NCI-H2227 treated with DMSO at 0.1 percent for 48 hours (cell line): ENCODE results near the gene ZKSCAN4.

ENCODE experiments used
- DNase-seq: peaks from one replicate; lab custom pipeline; 2025; lab: John Stamatoyannopoulos, UW

Gene ZKSCAN4

DNA sequence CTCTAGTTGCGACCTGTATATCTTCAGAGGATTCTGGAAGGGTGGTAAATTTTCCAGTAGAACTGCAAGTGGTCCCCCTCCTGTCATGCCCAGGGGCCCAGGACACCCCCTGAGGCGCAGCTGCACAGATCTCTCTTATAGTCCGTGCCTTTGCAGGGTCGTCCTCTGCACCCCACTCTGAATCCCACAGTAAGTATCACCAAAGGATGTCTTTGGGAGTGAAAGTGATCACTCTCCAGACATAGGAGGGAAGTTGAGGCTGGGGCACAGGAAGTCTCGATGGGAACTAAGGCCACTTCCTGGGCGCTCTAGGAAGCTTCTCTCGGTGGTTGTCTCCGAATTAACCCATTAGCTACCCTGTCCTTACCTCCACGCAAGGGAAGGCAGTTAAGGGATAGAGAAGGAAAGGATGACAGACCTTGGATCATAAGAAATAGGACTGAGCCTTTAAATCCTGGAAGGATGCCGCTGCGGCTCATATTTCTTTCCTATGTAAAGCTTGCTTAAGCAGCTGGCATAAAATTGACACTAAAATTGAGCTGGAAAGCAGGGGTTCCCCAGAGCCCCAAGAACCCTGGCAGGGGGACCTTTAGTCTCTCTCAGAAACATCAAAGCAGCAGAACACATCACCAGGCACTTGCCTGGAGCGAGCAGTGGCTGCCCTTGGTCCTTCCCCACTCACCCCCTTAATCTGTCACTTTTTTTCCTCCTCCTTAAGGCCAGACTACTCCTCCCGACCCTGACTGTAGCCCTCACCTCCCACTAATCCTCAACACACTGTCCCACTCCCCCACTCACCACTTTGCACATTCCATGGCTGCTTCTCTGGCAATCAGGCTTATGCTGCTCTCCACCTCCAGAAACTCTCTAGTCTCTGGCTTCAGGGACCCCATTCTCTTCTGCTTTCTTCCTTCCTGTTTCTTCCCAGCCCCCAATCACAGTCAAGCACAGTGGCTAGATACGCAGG is at the start of gene ZKSCAN4:
TSS of gene ZKSCAN4 (minus strand) at position 261 of the 967 bp plus-strand sequence. CDS start 289 bp downstream, outside the sequence.
- peak; percentile 83 for DNase-seq

DNA sequence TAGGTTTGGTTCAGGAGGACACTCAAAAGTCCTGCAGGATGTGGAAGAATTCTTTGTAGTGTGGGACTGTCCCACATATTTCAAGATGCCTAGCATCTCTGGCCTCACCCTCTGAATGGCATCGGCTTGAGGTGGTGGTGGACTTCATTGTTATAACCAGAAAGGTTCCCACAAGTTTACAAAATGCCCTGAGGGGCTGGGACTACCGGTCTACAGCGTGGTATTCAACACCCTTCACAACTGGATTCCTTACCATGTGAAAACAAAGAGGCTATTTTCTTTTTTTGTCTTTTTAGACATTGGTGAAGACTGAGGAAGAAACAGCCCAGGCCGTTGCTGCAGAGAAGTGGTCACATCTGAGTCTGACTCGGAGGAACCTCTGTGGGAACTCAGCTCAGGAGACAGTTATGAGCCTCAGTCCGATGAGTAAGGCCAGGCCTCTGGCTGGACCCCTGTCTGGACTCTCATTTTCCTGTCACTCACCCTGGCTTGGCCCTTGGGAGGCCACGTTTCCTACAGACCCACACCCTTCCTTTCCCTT is 44.5 kb upstream of the ZKSCAN4 start:
- no peak for DNase-seq

GRCh38 chr6:28295326-28295725 is 43.3 kb upstream of the ZKSCAN4 start:
- DNase-seq, result no peak

DNA sequence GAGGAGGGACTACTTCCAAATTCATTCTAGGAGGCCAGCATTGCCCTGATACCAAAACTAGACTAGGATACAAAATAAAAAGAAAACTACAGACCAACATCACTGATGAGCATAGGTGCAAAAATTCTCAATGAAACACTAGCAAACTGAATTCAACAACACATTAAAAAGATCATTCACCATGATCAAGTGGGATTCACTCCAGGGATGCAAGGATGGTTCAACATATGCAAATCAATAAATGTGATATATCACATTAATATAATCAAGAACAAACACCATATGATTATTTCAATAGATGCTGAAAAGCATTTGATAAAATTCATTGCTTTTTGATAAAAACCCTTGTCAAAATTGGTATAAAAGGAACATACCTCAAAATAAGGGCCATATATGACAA is 39.5 kb upstream of the ZKSCAN4 start:
- no peak for DNase-seq

DNA sequence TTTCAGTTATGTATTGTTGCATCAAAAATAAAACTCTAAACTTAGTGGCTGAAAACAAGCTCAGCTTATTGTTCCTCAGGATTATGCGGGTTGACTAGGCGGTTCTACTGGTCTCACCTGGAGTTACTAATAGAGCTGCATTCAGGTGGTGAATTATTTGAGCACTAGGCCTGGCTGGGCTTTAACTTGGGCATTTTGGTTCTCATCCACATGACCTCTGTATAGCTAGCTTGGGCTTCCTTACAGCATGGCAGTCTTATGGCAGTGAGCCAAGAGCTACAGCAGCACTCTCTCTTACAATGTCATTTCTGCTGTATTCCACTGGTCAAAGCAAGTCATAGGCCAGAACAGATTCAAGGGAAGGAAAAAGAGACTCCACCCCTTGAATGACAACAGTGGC is 30.9 kb upstream of the ZKSCAN4 start:
- DNase-seq, result no peak

- DNase-seq, result peak; percentile 75
Measured at GRCh38 chr6:28281288-28282064, 29.4 kb upstream of the ZKSCAN4 start, which contains the start of gene PGBD1. TSS of gene PGBD1 (plus strand) at chr6:28281572. CDS start at chr6:28283814, 2,242 bp downstream.

GRCh38 chr6:28280595-28281287 is 28.7 kb upstream of the ZKSCAN4 start:
- DNase-seq, result no peak

DNA sequence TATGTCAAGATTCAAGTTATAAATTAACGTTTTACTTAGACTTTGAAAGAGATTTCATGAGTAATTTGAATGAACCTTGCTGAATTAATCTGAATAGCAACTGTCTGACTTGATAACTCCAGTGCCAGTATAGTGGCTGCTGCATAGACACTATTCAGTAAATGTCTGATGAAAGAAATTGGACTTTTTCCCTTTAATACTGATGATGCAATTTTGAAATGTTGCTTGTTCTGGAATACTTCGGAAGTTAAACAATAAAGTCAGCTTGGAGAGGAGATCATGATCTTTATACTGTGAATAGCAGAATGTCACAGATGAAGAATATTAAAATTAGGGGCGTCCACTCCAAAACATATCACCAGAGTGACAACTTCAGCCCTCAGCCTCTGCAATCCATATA is 25.7 kb upstream of the ZKSCAN4 start:
- no peak for DNase-seq

DNA sequence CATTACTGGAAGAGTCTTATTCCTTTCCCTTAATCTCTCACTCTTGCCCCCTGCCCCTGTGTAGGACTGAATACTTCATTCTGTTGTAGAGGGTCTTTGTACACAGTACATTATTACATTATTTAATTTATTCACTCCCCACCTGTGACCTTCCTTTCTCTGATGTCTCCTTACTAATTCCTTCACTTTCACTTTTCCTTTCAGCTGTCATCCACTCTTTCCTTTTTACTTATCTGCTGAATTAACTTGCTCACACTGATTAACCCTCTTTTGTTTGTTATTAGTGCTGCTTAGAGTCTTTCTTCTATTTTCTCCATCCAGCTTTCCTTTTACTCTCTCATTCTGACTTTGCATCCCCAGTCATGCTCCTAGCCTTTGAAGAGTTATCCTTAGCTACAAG is 22.8 kb upstream of the ZKSCAN4 start:
- DNase-seq, result no peak

- DNase-seq, result no peak
Measured at GRCh38 chr6:28269492-28269891, 17.4 kb upstream of the ZKSCAN4 start.

DNA sequence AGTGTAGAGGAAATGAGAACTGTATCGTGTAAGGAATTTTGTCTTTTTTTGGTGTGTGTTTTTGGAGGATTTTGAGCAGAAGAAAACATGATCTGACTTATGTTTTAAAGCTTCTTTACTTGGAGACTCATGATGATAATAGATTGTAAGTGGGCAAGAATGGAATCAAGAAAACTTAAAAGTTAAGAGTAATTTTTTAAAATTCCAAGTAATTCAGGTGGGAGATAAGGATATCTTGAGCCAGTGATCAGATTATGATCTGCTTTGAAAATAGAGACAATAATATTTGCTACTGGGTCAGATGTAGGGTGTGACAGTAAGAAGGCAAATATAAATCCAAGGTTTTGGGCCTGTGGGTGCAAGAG is 15.6 kb upstream of the ZKSCAN4 start:
- no peak for DNase-seq

DNA sequence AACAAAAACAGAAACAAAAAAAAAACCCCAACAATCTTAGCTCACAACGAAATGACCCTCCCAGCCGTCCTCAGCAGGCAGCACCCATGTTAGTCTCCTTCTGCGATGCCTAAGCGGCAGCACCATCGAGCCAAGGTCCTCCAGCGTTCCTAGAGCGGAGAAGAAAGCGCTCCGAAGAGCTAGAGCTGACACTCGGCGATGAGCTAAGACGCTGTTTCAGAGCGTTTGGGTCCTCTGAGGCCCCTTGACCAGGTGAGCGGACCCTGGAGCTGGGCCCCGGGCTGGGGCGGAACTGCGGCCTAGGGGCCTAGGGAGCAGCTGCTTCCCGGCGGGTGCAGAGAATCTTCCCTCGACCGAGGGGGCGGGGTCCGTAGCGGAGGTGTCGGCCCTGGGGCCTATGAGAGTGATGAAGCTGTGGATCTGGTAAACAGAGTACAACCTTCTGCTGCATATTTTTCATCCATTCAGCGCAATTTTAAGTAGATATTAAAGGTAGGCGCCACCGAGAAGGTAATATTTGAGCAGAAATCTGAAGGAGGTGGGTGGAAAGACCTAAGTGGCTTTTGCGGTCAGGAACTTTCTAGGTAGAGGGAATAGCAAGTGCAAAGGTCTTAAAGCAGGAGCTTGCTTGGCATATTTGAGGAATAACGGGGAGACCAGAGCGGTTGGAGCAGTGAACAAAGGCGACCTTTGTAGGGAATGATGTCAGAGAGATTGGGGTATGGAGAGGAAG is 15.1 kb upstream of the ZKSCAN4 start, which contains the start of gene ZSCAN26:
TSS of gene ZSCAN26 (plus strand) at position 182 of the 733 bp plus-strand sequence. CDS start 4,777 bp downstream, outside the sequence.
- DNase-seq, result peak; percentile 93

DNA sequence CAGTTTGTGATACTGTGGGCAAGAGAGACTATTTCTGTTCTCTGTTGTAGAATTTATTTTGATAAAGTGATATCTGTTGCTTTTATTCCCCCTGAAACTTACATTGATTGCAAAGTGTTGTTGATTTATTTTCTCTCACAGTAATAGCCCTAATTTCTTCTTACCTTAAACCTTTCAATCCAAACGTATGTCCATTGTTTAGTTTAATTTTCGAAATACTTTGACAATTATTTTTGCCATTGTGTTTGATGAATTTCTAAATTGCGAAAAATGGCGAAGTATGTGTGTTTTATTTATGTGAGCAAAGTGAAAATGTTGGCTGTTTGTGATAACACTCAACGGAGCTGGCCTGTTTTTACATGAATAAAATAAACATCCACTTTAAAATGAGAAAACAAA is 14.5 kb upstream of the ZKSCAN4 start:
- no peak for DNase-seq

DNA sequence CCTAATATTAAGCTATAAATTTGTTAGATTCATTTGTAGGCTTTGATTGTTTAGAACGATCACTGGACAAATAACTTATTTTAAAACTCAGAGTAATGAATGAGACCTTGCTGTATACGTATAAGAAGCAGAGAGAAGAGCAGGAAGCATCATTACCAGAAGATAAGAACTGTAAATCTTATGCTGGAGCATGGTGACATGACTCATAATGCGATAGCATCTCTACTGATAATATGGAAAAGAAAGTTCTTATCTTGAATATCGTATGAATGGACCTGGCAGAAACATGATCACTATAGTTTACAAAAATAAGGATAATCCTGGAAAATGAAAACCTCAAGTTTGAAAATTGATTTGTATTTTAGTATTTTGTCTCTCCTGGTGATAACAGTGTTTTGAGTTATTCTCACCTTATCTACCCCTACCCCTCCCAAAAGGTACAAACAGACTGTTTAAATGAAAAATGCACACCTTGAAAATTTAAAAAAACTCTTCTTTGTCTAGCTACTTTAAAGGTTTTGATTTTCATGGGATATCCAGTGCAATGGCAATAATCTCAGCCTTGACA is 12.8 kb upstream of the ZKSCAN4 start:
- no peak for DNase-seq

DNA sequence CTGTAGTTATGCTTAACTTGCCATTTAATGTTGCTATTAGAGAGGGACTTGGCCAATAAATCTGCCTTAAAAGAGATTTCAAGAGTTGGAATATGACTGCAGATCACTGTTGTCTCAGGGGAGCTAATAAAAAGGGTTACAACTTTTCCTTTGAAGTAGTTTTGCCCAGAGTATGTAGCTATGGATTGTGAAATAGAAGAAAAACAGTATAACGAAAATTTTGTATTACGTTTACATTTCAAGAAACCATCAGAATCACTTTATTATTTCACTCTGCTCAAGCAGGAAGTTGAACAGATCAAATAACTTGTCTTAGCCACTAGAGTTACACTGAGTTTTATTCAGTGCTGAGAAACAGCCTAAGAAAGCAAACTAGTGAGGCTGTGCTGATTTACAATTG is 11.9 kb upstream of the ZKSCAN4 start:
- DNase-seq, result no peak

- DNase-seq, result no peak
Measured at GRCh38 chr6:28258877-28259777, 7.1 kb upstream of the ZKSCAN4 start, which contains the start of gene NKAPL. TSS of gene NKAPL (plus strand) at chr6:28259297. CDS start at chr6:28259372, 75 bp downstream.

GRCh38 chr6:28257042-28257441 is 5.0 kb upstream of the ZKSCAN4 start:
- DNase-seq, result no peak

- no peak for DNase-seq
Measured at GRCh38 chr6:28254121-28254519, 2.1 kb upstream of the ZKSCAN4 start.

DNA sequence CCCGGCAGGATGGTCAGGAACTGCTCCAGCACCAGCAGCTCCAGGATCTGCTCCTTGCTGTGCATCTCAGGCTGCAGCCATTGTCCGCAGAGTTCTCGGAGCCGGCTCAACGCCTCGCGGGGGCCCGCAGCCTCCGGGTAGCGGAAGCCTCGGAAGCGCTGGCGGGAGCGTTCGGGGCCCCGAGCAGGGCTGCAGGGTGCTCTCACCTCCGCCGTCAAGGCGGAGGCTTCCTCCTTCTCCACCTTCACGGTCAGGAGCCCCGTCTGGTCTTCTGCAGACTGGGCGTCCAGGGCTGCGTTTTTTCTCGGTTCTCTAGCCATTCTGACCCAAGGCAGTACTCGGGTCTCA is 434 bp downstream of the ZKSCAN4 start:
- no peak for DNase-seq

DNA sequence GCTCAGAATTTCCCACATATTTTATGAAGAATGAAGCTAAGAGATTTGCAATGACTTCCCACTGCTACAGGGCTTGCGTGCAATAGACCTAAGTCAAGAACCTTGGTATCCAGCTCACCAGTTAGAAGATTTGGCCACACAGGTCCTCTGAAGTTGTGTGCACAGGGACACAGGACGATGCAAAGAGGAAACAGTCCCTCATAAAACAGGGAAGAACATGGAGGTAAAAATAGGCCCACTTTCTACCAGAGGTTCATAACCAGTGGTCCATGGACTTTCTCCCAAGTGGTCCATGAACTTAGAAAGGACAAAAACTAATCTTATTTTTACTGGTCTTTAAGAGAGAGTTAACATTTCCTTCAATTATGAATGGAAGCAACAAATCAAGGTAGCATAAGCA is 1.3 kb downstream of the ZKSCAN4 start:
- no peak for DNase-seq
